Pulmonary artery endothelial cell (primary cell): Measurements from ENCODE around the gene NR3C2. TPM values are rescaled to one million over a fixed set of nuclear protein-coding genes. Genes with fewer than 3 reads are reported as not detected.
"Not testable (repeated sequence)": the region's sequence is repeated elsewhere in the genome, so short reads cannot be mapped to it uniquely, and the experiment has no call there.

ENCODE experiments used
- DNase-seq: peaks from one replicate; pipeline ENCODE4 v3.0.0-alpha.2; 2011; ENCODE audit warnings: low read depth, low spot score
- total RNA-seq: library from RNA; depleted of rRNA; stranded (reverse); fragments of >200 nt; gene quantifications from 2 replicates; pipeline ENCODE4 v1.2.3, GENCODE V29; 2014

The NR3C2 gene
- total RNA-seq, 1 donor from 2014 or later = 7.6 TPM

DNA sequence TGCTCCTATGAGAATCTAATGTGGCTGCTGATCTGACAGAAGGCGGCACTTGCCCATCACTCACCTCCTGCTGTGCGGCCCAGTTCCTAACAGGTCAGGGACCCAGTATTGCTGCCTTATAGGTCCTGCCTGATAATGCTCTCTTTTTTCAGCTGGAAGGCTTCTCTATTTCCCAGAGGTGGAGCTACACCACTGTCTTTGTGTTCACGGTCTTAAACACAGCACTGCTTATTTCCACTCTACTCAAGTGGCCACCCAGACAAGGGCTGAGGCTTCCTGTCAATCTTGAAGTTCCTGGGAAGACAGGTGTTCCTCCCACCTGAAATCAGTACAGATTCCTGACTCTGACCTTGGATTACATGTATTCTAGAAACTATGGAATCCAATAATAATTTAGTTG, 270.6 kb downstream of the NR3C2 start:
- DNase-seq = no peak

DNA sequence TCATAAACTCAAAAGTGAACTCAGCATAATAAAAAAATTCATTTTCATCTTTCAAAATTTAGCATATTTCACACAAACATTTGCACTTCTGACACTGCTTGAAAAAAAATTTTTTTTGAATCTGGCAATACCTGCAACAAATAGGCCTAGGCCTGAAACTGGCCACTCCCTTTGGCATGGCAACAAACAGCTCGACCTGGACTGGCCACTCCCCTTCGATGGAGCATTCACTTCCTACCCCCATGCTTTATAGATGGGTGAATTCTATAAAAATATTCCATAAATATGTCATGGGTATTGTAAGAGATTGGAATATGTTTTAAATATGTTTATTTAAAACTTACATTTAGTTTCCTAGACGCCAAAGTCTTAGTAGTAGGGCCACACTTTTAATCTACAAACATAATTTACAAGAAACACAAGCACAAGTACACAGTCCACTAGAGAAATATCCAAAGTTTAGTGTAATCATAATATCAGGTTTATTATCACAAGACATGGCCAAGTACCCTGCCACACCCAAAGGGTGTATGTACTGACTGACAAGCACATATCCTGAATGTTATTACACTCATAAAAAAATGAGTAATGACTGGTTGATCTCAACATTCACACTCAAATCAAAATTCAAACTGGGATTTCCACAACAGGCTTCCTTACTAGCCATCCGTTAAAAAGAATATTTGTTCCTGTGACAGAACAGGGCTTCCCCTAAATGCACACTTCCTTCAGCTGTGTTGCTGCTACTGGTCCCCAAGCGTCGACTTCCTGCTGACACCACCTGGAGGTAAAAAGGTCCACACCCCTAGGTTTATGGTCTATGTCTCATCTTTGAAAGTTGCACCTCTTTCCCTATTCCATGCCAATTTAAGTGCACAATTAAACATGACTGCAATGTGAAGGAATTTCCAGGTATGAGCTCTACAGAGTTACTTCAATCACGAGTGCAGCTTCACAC, 271.5 kb downstream of the NR3C2 start:
- no peak for DNase-seq

DNA sequence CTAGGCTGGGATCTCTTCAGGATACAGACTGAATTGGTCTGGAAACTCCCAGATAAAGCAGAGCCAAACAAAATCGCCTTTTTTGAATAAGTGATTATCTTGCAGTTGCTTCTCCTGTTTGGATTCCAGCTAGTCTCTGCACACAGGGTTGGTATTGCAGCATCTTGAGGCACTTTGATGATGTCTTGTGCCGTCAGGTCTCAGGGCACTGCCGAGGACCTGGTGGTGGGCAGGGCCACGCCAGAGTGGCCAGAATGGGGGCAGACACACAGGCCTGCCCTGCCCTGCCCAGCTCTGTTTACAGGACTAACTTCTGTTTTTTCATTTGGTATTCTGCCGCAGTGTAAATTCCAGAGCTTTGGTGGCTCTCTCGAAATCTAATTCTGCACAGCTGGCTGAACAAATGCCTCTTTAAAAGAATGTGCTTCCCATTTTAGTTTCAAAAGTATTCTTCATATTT, 276.1 kb downstream of the NR3C2 start:
- DNase-seq = no peak

GRCh38 chr4:148164557-148164956, 277.7 kb downstream of the NR3C2 start:
- no peak for DNase-seq

DNA sequence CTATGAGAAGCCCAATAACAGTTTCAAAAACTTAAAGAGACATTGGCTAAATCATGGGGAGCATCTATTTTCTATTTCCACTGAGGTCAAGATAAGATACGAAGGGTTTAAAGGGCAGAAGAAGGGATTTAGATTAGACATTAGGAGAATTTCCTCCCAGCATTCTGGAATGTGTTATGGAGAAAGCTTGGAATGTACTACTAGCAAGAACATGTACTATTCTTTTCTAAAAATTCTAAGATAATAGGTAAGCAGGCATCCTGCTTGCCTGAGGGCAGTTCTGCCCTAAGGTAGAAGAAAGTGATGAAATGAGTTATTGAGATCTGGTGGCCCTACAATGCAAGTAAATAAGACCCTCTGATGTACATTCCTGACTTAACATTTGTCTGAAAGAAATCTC, 279.2 kb downstream of the NR3C2 start:
- DNase-seq = no peak

GRCh38 chr4:148162519-148162918, 279.7 kb downstream of the NR3C2 start:
- DNase-seq = no peak

DNA sequence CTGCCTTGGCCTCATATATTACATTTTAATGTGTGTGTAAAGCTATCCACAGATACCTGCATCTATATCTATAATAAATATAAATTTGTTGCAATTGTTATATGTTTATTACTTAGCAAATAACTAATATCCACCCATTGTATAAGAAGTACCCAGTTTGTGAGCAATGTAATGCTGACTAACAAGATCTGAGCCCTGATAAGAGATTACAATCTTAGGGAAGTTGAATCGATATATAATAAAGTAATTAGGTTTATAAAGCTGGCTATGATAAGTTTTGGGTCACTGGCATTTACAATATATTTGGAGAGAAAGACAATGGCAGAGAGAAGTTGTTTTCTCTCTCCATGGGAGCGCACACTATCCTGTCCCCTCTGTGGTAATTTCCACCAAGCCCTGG, 280.6 kb downstream of the NR3C2 start:
- DNase-seq = no peak

GRCh38 chr4:148159793-148160192, 282.4 kb downstream of the NR3C2 start:
- no peak for DNase-seq

DNA sequence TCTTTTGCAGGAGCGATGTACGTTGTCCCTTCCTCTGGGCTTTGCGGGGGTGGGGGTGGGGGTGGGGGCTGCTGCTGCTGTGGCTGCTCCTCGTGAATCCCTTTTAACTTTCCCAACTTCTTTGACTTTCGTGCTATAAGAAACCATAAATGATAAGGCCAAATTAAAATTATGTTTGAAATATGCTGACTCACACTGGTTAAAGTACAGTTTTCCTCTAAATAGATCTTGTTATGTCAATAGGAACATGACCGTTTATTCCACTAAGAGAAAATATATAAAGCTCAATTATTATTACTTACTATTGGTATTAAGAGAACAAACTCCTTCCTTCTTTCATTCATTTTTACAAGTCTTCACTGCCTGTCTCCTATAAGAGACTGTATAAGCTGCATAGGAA, 287.4 kb downstream of the NR3C2 start:
- no peak for DNase-seq

GRCh38 chr4:148152868-148153625, 289.2 kb downstream of the NR3C2 start:
- no peak for DNase-seq

GRCh38 chr4:148151806-148152205, 290.4 kb downstream of the NR3C2 start:
- DNase-seq = no peak

DNA sequence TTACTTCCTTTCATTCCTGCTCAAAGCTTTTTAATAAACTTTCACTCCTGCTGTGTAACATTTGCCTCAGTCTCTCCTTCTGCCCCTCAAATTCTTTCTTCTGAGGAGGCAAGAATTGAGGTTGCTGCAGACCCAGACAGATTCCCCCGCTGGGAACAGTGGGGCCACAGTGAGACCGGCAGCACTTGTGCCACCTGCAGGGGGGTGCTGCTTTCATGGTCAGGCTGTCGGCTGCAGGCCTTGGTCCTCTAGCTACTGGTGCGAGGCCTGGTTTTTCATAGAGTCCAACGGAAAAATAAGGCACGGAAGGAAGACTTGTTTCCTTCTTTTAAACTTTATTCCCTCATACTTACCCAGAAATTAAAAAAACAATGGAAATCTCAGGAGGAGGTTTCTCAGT, 296.7 kb downstream of the NR3C2 start:
- no peak for DNase-seq

DNA sequence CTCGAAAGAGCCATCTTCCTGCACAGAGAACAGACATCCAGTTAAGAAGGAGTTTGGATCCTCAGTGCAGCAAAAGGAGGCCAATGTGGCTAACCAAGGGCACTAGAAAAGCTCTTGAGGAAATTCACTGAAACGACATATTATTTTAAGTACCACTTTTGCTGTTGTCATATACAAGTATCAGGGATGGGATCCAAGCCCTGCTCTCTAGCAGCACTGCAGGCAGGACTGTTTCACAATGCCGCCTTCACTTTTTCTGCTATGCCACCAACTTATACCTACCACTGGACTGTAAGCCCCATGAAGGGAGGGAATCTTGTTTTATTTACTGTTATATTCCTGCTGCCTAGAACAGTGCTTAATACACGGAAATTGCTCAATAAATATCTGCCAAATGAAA, 299.0 kb downstream of the NR3C2 start:
- DNase-seq = no peak

- no peak for DNase-seq
Observed at GRCh38 chr4:148141501-148141900, 300.7 kb downstream of the NR3C2 start.

DNA sequence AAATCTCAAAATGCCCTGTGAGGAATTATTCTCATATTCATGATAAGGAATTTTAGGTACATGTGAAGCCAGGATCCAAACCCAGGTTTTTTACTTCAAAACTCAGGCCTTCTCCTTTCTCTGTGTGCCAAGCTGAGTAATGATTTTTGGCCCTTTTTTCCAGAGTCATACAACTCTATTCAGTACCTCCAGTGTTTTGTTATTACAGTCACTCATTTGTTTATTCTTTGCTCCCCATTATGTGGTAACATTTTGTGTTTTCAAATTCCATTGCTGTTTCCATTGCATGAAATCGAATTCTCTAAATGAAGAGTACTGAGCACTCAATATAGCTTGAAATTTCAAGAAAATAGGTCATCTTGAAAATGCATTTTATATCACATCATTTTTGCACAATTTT, 315.4 kb downstream of the NR3C2 start:
- DNase-seq = no peak

GRCh38 chr4:148124512-148124911, 317.7 kb downstream of the NR3C2 start:
- DNase-seq = no peak

DNA sequence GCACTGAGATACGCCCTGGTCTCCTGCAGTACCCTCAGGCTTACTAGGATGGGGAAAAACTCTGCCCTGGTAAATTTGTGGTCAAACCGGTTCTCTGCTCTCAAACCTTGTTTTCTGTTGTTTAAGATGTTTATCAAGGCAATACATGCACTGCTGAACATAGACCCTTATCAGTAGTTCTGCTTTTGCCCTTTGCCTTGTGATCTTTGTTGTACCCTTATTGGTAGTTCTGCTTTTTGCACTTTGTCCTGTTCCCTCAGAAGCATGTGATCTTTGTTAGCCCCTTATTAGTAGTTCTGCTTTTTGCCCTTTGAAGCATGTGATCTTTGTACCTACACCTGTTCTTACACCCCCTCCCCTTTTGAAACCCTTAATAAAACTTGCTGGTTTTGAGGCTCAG, 319.1 kb downstream of the NR3C2 start:
- not testable (repeated sequence) for DNase-seq

DNA sequence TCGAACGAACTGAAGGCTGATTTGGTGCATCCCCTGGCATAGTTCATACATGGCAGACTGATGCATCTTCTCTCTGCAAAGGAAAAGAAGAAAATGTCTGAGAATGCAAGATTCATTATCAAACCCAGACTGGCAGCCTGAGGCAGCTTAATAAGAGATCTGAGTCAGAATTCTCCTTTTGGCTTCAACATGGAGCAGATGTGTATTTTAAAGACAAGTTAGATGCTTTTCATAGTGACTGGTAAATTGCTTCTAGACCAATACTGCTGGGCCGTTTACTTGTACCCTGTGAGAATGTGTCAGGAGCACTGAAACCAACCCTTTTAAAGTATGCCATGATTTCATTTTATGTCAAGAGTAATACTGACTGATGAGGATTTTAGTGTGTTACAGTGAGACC, 322.0 kb downstream of the NR3C2 start:
- no peak for DNase-seq

DNA sequence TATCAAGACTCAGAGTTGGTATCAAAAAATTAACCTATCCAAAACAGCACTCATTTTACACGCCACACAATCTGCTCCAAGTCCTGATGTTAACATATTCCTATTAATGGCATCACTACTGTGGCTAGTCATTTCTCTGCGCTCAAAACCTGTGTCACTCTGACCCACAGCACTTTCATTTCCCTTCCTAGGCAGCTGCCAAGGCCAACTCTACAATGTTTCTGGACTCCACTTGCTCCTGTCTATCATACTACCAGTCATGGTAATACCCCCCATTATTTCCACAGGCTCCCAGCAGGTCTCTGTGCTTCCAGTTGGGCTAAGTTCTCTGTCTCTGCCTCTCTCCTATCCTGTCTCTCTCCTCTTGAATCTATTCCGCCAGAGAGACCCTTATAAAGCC, 323.6 kb downstream of the NR3C2 start:
- no peak for DNase-seq

DNA sequence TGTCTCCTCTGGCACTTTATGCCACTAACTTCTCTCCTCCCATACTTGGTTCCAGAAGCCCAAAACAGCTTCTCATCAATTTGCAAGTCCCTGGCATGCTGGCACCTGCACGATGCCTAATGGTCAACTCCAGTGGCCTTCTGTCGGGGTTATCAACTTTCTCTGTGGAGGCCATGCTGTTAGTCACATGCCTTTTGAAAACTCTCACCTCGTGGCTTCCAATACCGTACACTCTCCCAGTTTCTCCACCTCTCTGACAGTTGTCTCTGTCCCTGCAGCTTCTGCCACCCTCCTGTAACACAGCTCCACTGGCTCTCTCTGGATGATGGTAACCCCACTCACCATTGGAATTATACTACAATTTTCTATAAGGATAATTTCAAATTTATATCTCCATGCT, 324.0 kb downstream of the NR3C2 start:
- DNase-seq = no peak

DNA sequence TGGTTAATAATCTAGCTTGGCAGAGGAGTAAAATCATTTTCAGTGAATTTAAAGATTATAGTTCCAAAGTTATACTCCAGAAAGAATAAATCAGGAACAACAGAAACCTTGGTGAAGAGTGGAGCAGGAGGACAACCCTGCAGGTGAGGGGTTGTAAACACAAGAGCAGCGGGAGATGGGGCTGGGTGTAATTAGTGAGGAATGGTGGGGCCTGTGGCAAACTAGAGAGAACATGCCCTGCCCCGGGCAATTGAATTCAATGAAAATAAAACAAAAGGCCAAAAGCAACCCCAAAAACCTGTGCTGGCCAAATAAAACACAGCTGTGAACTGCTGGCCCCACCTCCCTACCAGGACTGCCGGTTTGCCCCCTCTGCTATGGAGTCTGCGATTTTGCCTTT, 325.2 kb downstream of the NR3C2 start:
- no peak for DNase-seq

DNA sequence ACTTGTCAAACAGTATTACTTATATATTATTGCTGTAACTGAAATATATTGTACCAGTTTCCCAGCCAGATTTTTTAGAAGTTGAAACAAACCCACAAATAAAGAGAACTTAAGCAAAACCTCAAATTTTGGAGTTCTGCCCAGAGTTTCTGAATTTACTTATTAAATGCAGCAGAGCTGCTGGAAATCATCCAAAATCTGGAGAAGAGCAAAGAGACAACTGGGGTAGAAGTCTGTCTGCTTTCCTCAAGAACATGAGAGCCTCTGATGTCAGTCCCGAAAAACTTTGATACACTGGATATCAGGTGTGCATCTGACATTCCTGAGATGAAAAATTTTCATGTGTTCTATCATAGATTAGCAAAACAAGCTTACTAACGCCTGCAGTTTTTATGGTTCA, 325.9 kb downstream of the NR3C2 start:
- no peak for DNase-seq

GRCh38 chr4:148114436-148114835, 327.8 kb downstream of the NR3C2 start:
- DNase-seq = no peak
